ENCODE data around the gene BANK1. TPM values are rescaled to one million over a fixed set of nuclear protein-coding genes. Genes with fewer than 3 reads are reported as not detected.

Gene BANK1
- total RNA-seq, 1 experiment from 2014 or later: 1.1 TPM

- no peak overlapping the region for H3K18ac ChIP-seq (ENCODE audit: insufficient read length, low read depth, low read length)
- no peak overlapping the region for H4K91ac ChIP-seq (ENCODE audit: insufficient read length, low read depth, low read length)
- WGBS (ENCODE audit: extremely low coverage, insufficient read length, low lambda C conversion rate): no CpG with 5 or more reads among the region's 2 CpGs
- Mint-ChIP-seq H3K27me3 (ENCODE audit: low read depth) (no peaks in the 10 kb centered on the region), H3K36me3 (ENCODE audit: insufficient read depth in 1 of 3, low read depth in 3 of 3) (no peaks in the 10 kb centered on the region), H3K4me3 (no peak overlapping the region), H3K27ac (no peak overlapping the region), H3K4me1 (no peaks in the 10 kb centered on the region), H3K9me3 (no peaks in the 10 kb centered on the region; a peak in 1 of 5 replicates)
- H4K20me1 ChIP-seq (ENCODE audit: control insufficient read depth, insufficient read depth, insufficient read length): no peaks in the 10 kb centered on the region
- H3T11ph ChIP-seq (ENCODE audit: low read length): no peak overlapping the region
- no peak overlapping the region for H2AFZ ChIP-seq (ENCODE audit: low read length)
- no peak overlapping the region for H2BK15ac ChIP-seq (ENCODE audit: low read depth, low read length)
- no peak overlapping the region for H3K56ac ChIP-seq (ENCODE audit: insufficient read length, low read depth, low read length)
- H4K8ac ChIP-seq (replicated peaks; ENCODE audit: insufficient read length, low read depth, low read length): no peak overlapping the region
- no peak overlapping the region for H2BK12ac ChIP-seq (ENCODE audit: insufficient read length, low read depth, low read length)
- H3K4me1 ChIP-seq (ENCODE audit: insufficient read depth, low read length): no peaks in the 10 kb centered on the region
- no peak overlapping the region for H3K4me2 ChIP-seq (ENCODE audit: insufficient read depth, insufficient read length, low read length)
- no peaks in the 10 kb centered on the region for H3K9me3 ChIP-seq (ENCODE audit: control insufficient read depth, low read depth, low read length)
- H2BK120ac ChIP-seq (ENCODE audit: low read depth, low read length, poor library complexity, severe bottlenecking): no peak overlapping the region
- no peaks in the 10 kb centered on the region for H3K79me1 ChIP-seq (ENCODE audit: insufficient read depth, low read depth, low read length, poor library complexity, severe bottlenecking)
- no peak overlapping the region for H3K27ac ChIP-seq (ENCODE audit: insufficient read length, low read depth, low read length)
- no peaks in the 10 kb centered on the region for H3K27me3 ChIP-seq (ENCODE audit: insufficient read depth, low read length)
- H3K23me2 ChIP-seq (ENCODE audit: insufficient read length, low read depth, low read length, poor library complexity, severe bottlenecking): no peaks in the 10 kb centered on the region
- TF ChIP-seq, protein P1, sequence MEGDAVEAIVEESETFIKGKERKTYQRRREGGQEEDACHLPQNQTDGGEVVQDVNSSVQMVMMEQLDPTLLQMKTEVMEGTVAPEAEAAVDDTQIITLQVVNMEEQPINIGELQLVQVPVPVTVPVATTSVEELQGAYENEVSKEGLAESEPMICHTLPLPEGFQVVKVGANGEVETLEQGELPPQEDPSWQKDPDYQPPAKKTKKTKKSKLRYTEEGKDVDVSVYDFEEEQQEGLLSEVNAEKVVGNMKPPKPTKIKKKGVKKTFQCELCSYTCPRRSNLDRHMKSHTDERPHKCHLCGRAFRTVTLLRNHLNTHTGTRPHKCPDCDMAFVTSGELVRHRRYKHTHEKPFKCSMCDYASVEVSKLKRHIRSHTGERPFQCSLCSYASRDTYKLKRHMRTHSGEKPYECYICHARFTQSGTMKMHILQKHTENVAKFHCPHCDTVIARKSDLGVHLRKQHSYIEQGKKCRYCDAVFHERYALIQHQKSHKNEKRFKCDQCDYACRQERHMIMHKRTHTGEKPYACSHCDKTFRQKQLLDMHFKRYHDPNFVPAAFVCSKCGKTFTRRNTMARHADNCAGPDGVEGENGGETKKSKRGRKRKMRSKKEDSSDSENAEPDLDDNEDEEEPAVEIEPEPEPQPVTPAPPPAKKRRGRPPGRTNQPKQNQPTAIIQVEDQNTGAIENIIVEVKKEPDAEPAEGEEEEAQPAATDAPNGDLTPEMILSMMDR (conservative IDR thresholded peaks at IDR 0.05): no peak
- H2BK5ac ChIP-seq (ENCODE audit: insufficient read length, low read length): no peak overlapping the region
- H3K4ac ChIP-seq (ENCODE audit: low read depth, low read length): no peak overlapping the region
- no peak overlapping the region for H4K5ac ChIP-seq (ENCODE audit: insufficient read length, low read depth, low read length)
- H3K23ac ChIP-seq (ENCODE audit: insufficient read length, low read depth, low read length): no peak overlapping the region
- no peak overlapping the region for H2AK5ac ChIP-seq (ENCODE audit: insufficient read length, low read length)
- H3K79me2 ChIP-seq (ENCODE audit: insufficient read depth, low read length): no peaks in the 10 kb centered on the region
- DNase-seq: no peak
- H3K9ac ChIP-seq (ENCODE audit: extremely low read depth, insufficient read length, low read length): no peak overlapping the region
- H2BK20ac ChIP-seq (ENCODE audit: low read depth, low read length, poor library complexity, severe bottlenecking): no peak overlapping the region
- no peak overlapping the region for H3K14ac ChIP-seq (ENCODE audit: insufficient read depth, low read length)
Observed at GRCh38 chr4:102047616-102048015, 257.1 kb downstream of the BANK1 start.

Measured in H9 (cell line).